ENCODE measurements around the gene RORB.

DNA sequence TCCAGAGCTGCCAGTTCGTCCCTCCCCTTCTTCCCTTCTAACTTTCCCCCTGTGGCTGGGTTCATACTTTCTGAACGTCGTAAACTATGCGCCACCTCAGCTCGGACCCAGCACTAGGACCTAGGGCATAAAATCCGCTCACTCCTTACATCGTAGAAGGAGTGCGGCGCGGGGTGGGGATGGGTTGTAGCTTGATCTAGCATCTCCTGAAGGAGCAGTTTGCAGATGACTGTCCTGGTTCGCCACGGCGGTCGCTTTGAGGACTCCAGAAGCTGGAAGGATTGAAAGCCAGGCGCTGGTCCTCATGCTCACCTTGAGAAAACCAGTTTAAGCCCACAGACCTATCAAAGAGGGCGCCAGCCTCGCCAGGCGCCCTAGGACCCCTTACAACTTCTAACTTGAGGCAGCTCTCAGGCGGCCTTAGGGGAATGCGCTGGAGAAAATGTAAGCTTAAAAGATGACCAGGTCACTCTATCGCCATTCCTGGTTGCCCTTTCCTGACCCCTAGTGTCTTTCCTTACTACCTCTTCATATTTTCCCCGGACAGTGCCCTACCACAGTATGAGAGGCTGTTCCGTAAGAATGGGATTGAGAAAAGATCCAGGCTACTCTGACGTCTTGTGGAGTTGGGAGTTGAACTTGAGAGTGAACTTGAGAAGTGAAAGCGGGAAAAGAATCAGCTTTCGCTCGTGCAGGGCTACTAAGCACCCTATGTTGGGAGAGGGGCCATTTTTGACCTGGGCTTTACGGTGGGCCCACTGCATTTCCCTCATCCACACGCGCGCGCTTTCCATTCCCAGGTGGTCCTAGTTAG lies 2.8 kb downstream of the RORB start:
- TF ChIP-seq EP300 (IDR thresholded peaks at IDR 0.05) (no peak), CTCF (IDR thresholded peaks at IDR 0.05) (no peak), POLR2AphosphoS5 (IDR thresholded peaks at IDR 0.05) (no peak), POLR2A (IDR thresholded peaks at IDR 0.05; ENCODE audit: low read depth) (no peak)
